Prostate gland (tissue), 2 donors: Measurements from ENCODE around the gene NAT9. TPM values are rescaled to one million over a fixed set of nuclear protein-coding genes. Genes with fewer than 3 reads are reported as not detected.

Source experiments
- DNase-seq: peaks from one replicate; pipeline ENCODE4 v3.0.0-alpha.2; 2019; ENCODE audit warnings: low spot score
- H3K27ac ChIP-seq, 2 donors: fragments of 200-600 bp; sonication (generic); 2 replicates each; pipeline ENCODE4 v1.5.1; 2017 to 2019
- H3K27me3 ChIP-seq: fragments of 200-600 bp; sonication (generic); replicated peaks from 2 replicates; pipeline ENCODE4 v1.5.1; 2019; ENCODE audit not compliant: insufficient read depth
- H3K36me3 ChIP-seq, 2 donors: fragments of 200-600 bp; sonication (generic); 1 replicate in 1 of 2; 2 replicates in 1 of 2; pipeline versions ENCODE4 v1.5.1 to v1.8.1; 2017 to 2019
- H3K4me1 ChIP-seq: fragments of 200-600 bp; sonication (generic); replicated peaks from 2 replicates; pipeline ENCODE4 v1.5.1; 2019
- H3K4me3 ChIP-seq, 2 donors: fragments of 200-600 bp; sonication (generic); 2 replicates each; pipeline ENCODE4 v1.5.1; 2017 to 2019
- H3K9me3 ChIP-seq: fragments of 200-600 bp; sonication (generic); 2 replicates; pipeline ENCODE4 v1.5.1; 2017
- CTCF ChIP-seq, 4 experiments: fragments of 200-600 bp in 2 of 4; fragments of 450-650 bp in 2 of 4; sonication (generic) in 2 of 4; IDR thresholded peaks; 1 replicate in 3 of 4; 2 replicates in 1 of 4; pipeline ENCODE4 v1.5.1; 2016 to 2019; ENCODE audit warnings: antibody characterized with exemption in 4 of 4, mild to moderate bottlenecking in 2 of 4, moderate library complexity in 2 of 4
- POLR2A ChIP-seq: fragments of 450-650 bp; IDR thresholded peaks from one replicate; pipeline ENCODE4 v1.6.1; 2016; ENCODE audit warnings: antibody characterized with exemption, mild to moderate bottlenecking
- POLR2AphosphoS5 ChIP-seq: sonication (generic); formaldehyde crosslinking; IDR thresholded peaks from one replicate; pipeline ENCODE4 v1.6.1; 2017; ENCODE audit warnings: antibody characterized with exemption
- WGBS: methylation state at CpG from one replicate; pipeline ENCODE4 v1.1.5; 2018; 5-methylcytosine and 5-hydroxymethylcytosine counted together
- intact Hi-C: fragments of 100-400 bp; cut with DNase I; formaldehyde crosslinking; loops from one replicate; pipeline ENCODE4 v1.14.2; 2022
- total RNA-seq, 2 donors: library from RNA; depleted of rRNA; stranded (reverse); fragments of >200 nt; gene quantifications; one replicate each; pipeline ENCODE4 v1.1.0, GENCODE V29; 2016

NAT9 gene
- total RNA-seq, 2 donors from 2014 or later = 29.6 to 49.3 TPM

DNA sequence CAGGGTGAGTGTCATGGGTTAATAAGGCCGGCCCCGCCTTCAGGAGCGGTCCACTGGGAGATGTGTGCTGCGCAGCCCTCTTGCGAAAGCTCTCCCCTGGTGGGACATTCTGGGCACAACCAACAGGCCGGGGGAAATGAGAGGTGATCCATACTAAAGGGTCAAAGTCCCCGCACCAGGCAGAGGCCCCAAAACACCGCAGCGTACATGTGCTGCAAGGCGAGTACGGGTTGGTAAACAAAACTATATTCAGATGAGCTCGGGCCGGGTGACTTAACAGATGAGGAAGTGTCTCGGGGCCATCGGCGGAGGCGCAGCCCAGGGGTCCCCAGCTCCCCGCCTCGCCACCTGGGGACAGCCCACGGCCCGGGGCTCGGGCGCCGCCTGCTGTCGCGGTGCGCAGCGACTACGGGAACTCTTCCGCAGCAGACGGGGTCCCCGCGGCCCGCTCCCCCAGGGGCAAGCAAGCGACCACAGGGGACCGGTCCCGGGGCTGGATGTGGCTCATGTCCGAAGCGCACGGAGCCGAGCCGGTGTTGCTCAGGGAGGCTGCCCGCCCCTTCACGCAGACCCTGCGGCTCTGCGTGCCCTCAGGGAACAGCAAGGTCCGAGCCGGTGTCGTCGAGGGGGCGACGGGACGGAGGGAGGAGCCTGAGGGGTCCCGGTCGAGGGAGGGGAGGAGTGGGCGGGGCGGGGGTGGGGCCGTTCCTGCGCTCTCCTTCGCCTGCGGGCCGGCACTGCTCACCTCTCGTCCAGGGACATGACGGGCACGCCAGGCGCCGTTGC, 39.4 kb downstream of the NAT9 start, which contains the start of gene RAB37:
Gene RAB37 (plus strand): TSS at position 744 of the 786 bp plus-strand sequence. CDS start 17 bp downstream, at position 761.
- Histone ChIP-seq H3K9me3 (no peaks in the 10 kb centered on the region), H3K27me3 (peaks cover 8% of the 10 kb centered on the region), H3K4me3 (peak within 1 kb of the TSS; percentile 2 to 21), H3K4me1 (no peaks in the 10 kb centered on the region), H3K27ac (no peak within 1 kb of the TSS), H3K36me3 (no peaks in the 10 kb centered on the region)
- intact Hi-C loops = no loop called here
- DNase-seq = no peak
- TF ChIP-seq POLR2A = no peak
- no peak for TF ChIP-seq POLR2AphosphoS5
- TF ChIP-seq CTCF (IDR thresholded peaks at IDR 0.05) = peak in 3 of 4 experiments; percentile 27 to 46 (median 39)
- 4% methylated on average over 57 of the region's 67 CpGs for WGBS

DNA sequence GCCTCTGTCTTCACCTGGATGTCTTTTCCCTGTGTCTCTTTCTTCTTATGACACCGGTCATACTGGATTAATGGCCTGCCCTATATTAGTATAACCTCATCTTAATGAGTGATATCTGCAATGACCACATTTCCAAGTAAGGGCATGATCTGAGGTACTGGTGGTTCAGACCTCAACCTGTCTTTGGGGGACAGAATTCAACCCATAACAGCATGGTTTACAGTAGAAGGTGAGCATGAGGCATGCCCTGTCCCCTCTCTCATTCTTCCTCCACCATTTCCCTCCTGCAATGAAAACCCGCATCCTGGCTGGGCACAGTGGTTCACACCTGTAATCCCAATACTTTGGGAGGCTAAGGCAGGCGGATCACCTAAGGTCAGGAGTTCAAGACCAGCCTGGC, 41.9 kb downstream of the NAT9 start:
- Histone ChIP-seq H3K4me3 (no peak overlapping the region), H3K4me1 (no peaks in the 10 kb centered on the region), H3K27ac (no peak overlapping the region), H3K27me3 (peaks cover 8% of the 10 kb centered on the region), H3K9me3 (no peaks in the 10 kb centered on the region), H3K36me3 (no peaks in the 10 kb centered on the region)
- intact Hi-C loops = no loop called here
- 89% methylated on average over 3 of the region's 3 CpGs for WGBS
- no peak for DNase-seq
- TF ChIP-seq POLR2AphosphoS5 (no peak), CTCF (IDR thresholded peaks at IDR 0.05) (no peak), POLR2A (no peak)

GRCh38 chr17:74733365-74734122, 42.6 kb downstream of the NAT9 start:
- TF ChIP-seq CTCF (IDR thresholded peaks at IDR 0.05) = no peak
- no peak for TF ChIP-seq POLR2AphosphoS5
- TF ChIP-seq POLR2A = no peak
- intact Hi-C loops = no loop called here
- WGBS = 58% methylated on average over 9 of the region's 9 CpGs
- no peaks in the 10 kb centered on the region for H3K9me3 ChIP-seq
- no peaks in the 10 kb centered on the region for H3K4me1 ChIP-seq
- DNase-seq = no peak
- no peak overlapping the region for H3K27ac ChIP-seq
- H3K36me3 ChIP-seq = no peaks in the 10 kb centered on the region
- H3K27me3 ChIP-seq = peaks cover under 1% of the 10 kb centered on the region
- no peak overlapping the region for H3K4me3 ChIP-seq

- 83% methylated on average over 12 of the region's 12 CpGs for WGBS
- Histone ChIP-seq H3K4me1 (no peaks in the 10 kb centered on the region), H3K4me3 (no peak overlapping the region), H3K27me3 (no peaks in the 10 kb centered on the region), H3K27ac (no peak overlapping the region), H3K9me3 (no peaks in the 10 kb centered on the region), H3K36me3 (no peaks in the 10 kb centered on the region)
- no peak for TF ChIP-seq CTCF (IDR thresholded peaks at IDR 0.05)
- DNase-seq = no peak
- intact Hi-C loops = no loop called here
Measured at GRCh38 chr17:74732042-74732867, 43.9 kb downstream of the NAT9 start.
